ENCODE data around the gene FGF22. TPM values are rescaled to one million over a fixed set of nuclear protein-coding genes. Genes with fewer than 3 reads are reported as not detected.
A peak's percentile ranks its signal among the peaks of the same experiment; 100 is the strongest.
"Not testable (repeated sequence)": the region's sequence is repeated elsewhere in the genome, so short reads cannot be mapped to it uniquely, and the experiment has no call there.

The FGF22 gene
- total RNA-seq, 1 donor from 2014 or later = not detected

GRCh38 chr19:664913-665443, 25.3 kb downstream of the FGF22 start:
- DNase-seq (ENCODE audit: low spot score) = peak; percentile 96
- H3K9me3 Mint-ChIP-seq (ENCODE audit: unreplicated experiment) = no peaks in the 10 kb centered on the region
- no peak overlapping the region for H3K4me3 Mint-ChIP-seq (ENCODE audit: unreplicated experiment)
- H3K27me3 Mint-ChIP-seq (ENCODE audit: unreplicated experiment) = peaks cover 20% of the 10 kb centered on the region
- H3K27ac Mint-ChIP-seq (ENCODE audit: unreplicated experiment) = no peak overlapping the region
- peak; percentile 91 for TF ChIP-seq CTCF (IDR thresholded peaks at IDR 0.05; ENCODE audit: unreplicated experiment)
- H3K4me1 Mint-ChIP-seq (ENCODE audit: unreplicated experiment) = peaks cover 8% of the 10 kb centered on the region
- H3K36me3 Mint-ChIP-seq (ENCODE audit: low read depth, unreplicated experiment) = peaks cover 8% of the 10 kb centered on the region

- peak overlapping the region; percentile 5 for H3K27ac Mint-ChIP-seq (ENCODE audit: unreplicated experiment)
- not testable (repeated sequence) for H3K9me3 Mint-ChIP-seq (ENCODE audit: unreplicated experiment); H3K4me1 Mint-ChIP-seq (ENCODE audit: unreplicated experiment); H3K36me3 Mint-ChIP-seq (ENCODE audit: low read depth, unreplicated experiment); DNase-seq (ENCODE audit: low spot score); H3K4me3 Mint-ChIP-seq (ENCODE audit: unreplicated experiment)
- H3K27me3 Mint-ChIP-seq (ENCODE audit: unreplicated experiment) = peaks cover 16% of the 10 kb centered on the region
Observed at GRCh38 chr19:666985-667573, 27.4 kb downstream of the FGF22 start.

GRCh38 chr19:668675-669434, 29.2 kb downstream of the FGF22 start:
- DNase-seq (ENCODE audit: low spot score); H3K9me3 Mint-ChIP-seq (ENCODE audit: unreplicated experiment); H3K27ac Mint-ChIP-seq (ENCODE audit: unreplicated experiment); H3K4me1 Mint-ChIP-seq (ENCODE audit: unreplicated experiment); H3K4me3 Mint-ChIP-seq (ENCODE audit: unreplicated experiment); H3K36me3 Mint-ChIP-seq (ENCODE audit: low read depth, unreplicated experiment): not testable (repeated sequence)
- peaks cover 13% of the 10 kb centered on the region for H3K27me3 Mint-ChIP-seq (ENCODE audit: unreplicated experiment)

GRCh38 chr19:670609-671075, 31.0 kb downstream of the FGF22 start:
- Mint-ChIP-seq H3K27me3 (ENCODE audit: unreplicated experiment) (peaks cover 9% of the 10 kb centered on the region), H3K4me1 (ENCODE audit: unreplicated experiment) (no peaks in the 10 kb centered on the region), H3K9me3 (ENCODE audit: unreplicated experiment) (no peaks in the 10 kb centered on the region), H3K36me3 (ENCODE audit: low read depth, unreplicated experiment) (peaks cover 8% of the 10 kb centered on the region), H3K27ac (ENCODE audit: unreplicated experiment) (no peak overlapping the region), H3K4me3 (ENCODE audit: unreplicated experiment) (no peak overlapping the region)
- peak; percentile 41 for TF ChIP-seq CTCF (IDR thresholded peaks at IDR 0.05; ENCODE audit: unreplicated experiment)
- no peak for DNase-seq (ENCODE audit: low spot score)

- Mint-ChIP-seq H3K36me3 (ENCODE audit: low read depth, unreplicated experiment) (no peaks in the 10 kb centered on the region), H3K4me1 (ENCODE audit: unreplicated experiment) (no peaks in the 10 kb centered on the region), H3K27ac (ENCODE audit: unreplicated experiment) (no peak overlapping the region), H3K4me3 (ENCODE audit: unreplicated experiment) (no peak overlapping the region), H3K9me3 (ENCODE audit: unreplicated experiment) (no peaks in the 10 kb centered on the region), H3K27me3 (ENCODE audit: unreplicated experiment) (peaks cover 7% of the 10 kb centered on the region)
- DNase-seq (ENCODE audit: low spot score) = no peak
- no peak for TF ChIP-seq CTCF (IDR thresholded peaks at IDR 0.05; ENCODE audit: unreplicated experiment)
Observed at GRCh38 chr19:674282-675151, 34.8 kb downstream of the FGF22 start.
